Neural crest cell (in vitro differentiated cells): ENCODE results near the gene POMGNT2. TPM values are rescaled to one million over a fixed set of nuclear protein-coding genes. Genes with fewer than 3 reads are reported as not detected.

ENCODE experiments used
- DNase-seq: peaks from one replicate; pipeline ENCODE4 v3.0.0; 2021; ENCODE audit warnings: low read depth, mixed read lengths, low spot score
- H3K27ac Mint-ChIP-seq: one replicate; pipeline ENCODE4 v1.8.0; 2021; ENCODE audit warnings: mild to moderate bottlenecking, mixed read lengths; ENCODE audit not compliant: unreplicated experiment
- H3K27me3 Mint-ChIP-seq: 2 replicates; pipeline ENCODE4 v1.8.0; 2021; ENCODE audit warnings: low read depth, mild to moderate bottlenecking, mixed read lengths
- H3K36me3 Mint-ChIP-seq: 2 replicates; pipeline ENCODE4 v1.8.0; 2021; ENCODE audit warnings: low read depth, mild to moderate bottlenecking, mixed read lengths
- H3K4me1 Mint-ChIP-seq: 2 replicates; pipeline ENCODE4 v1.8.0; 2021; ENCODE audit warnings: mixed read lengths
- H3K4me3 Mint-ChIP-seq: one replicate; pipeline ENCODE4 v1.8.0; 2021; ENCODE audit warnings: mild to moderate bottlenecking, mixed read lengths
- H3K9me3 Mint-ChIP-seq: 2 replicates; pipeline ENCODE4 v1.8.0; 2021; ENCODE audit warnings: mixed read lengths
- total RNA-seq: library from RNA; stranded (reverse); gene quantifications from 2 replicates; pipeline ENCODE4 v1.2.1, GENCODE V29; 2021
- TF ChIP-seq, protein P1 (sequence below): fragments of 200-600 bp; sonication (generic); conservative IDR thresholded peaks from 2 replicates; pipeline ENCODE4 v1.5.0; 2021; ENCODE audit warnings: antibody characterized with exemption, mild to moderate bottlenecking

The POMGNT2 gene
- total RNA-seq, 1 donor from 2014 or later, result 20.4 TPM

DNA sequence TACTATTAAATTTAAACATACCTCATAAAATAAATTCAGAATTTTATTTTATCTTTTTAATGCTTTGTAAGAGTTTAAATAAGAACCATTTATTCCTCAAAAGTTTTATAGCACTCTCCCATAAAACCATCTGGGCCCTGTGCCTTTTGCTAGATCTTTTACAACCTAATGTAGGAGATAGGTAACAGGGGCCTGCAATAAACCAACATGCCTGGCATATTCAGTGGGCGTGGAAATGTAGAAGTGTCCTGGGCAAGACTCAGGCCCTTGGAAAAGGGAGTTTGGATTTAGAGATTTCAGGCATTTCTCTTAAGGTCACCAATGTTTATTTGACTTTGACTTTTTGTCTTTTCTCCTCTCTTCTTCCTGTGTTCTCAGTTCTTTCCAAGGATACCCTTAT is 46.4 kb downstream of the POMGNT2 start:
- no peaks in the 10 kb centered on the region for H3K9me3 Mint-ChIP-seq
- peaks cover 5% of the 10 kb centered on the region for H3K4me1 Mint-ChIP-seq

DNA sequence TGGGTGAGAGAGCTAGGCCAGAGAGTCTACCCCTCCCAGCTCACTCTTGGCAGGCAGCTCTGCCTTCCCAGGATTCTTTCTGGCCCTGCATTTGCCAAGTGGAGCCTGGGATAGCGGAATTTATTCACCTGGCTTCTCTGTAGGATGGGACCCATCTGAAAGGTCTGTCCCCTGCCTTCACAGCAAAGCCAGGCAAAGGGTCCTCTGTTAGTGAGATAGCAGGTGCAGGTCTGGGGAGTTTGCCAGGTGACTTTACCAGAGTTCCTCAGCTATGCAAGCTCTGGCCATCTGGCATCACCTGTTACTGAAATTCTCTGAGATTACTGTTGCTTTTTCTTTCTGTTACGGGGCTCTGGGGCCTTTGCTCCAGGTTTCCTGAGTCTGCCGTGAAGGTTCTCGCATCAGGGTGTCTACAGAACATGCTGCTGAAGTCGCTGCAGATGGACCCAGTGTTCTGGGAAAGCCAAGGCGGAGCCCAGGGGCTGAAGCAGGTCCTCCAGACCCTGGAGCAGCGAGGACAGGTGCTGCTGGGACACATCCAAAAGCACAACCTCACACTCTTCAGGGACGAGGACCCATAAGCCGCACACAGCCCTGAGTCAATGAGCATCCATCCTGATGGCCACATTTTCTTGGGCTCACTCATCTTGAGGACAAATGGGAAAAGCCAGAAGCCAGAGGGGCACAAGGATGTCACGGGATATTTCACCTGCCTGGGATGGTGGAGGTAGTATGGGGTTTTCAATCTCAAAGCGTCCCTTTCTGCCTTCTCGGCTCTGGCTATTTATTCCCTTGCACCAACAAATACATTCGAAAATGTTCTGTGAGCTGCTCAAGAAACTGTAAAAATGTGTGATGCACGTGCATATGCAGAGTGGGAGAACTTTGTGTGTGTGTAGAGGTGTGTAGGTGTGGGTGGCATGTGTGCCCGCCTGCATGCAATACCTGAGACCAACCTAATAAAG is 49.8 kb downstream of the POMGNT2 start:
- no peak for DNase-seq
- no peak overlapping the region for H3K27ac Mint-ChIP-seq
- H3K36me3 Mint-ChIP-seq, result peaks cover 5% of the 10 kb centered on the region
- peaks cover 3% of the 10 kb centered on the region for H3K27me3 Mint-ChIP-seq
- H3K4me3 Mint-ChIP-seq, result no peak overlapping the region
- TF ChIP-seq, protein P1, sequence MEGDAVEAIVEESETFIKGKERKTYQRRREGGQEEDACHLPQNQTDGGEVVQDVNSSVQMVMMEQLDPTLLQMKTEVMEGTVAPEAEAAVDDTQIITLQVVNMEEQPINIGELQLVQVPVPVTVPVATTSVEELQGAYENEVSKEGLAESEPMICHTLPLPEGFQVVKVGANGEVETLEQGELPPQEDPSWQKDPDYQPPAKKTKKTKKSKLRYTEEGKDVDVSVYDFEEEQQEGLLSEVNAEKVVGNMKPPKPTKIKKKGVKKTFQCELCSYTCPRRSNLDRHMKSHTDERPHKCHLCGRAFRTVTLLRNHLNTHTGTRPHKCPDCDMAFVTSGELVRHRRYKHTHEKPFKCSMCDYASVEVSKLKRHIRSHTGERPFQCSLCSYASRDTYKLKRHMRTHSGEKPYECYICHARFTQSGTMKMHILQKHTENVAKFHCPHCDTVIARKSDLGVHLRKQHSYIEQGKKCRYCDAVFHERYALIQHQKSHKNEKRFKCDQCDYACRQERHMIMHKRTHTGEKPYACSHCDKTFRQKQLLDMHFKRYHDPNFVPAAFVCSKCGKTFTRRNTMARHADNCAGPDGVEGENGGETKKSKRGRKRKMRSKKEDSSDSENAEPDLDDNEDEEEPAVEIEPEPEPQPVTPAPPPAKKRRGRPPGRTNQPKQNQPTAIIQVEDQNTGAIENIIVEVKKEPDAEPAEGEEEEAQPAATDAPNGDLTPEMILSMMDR, result no peak
- no peaks in the 10 kb centered on the region for H3K4me1 Mint-ChIP-seq
- H3K9me3 Mint-ChIP-seq, result peaks cover 4% of the 10 kb centered on the region

More for the DNA sequence above, 46.4 kb downstream of the POMGNT2 start:
- Mint-ChIP-seq H3K36me3 (no peaks in the 10 kb centered on the region), H3K4me3 (no peak overlapping the region), H3K27me3 (no peaks in the 10 kb centered on the region), H3K27ac (no peak overlapping the region)
- DNase-seq, result no peak
- TF ChIP-seq, protein P1, result no peak

DNA sequence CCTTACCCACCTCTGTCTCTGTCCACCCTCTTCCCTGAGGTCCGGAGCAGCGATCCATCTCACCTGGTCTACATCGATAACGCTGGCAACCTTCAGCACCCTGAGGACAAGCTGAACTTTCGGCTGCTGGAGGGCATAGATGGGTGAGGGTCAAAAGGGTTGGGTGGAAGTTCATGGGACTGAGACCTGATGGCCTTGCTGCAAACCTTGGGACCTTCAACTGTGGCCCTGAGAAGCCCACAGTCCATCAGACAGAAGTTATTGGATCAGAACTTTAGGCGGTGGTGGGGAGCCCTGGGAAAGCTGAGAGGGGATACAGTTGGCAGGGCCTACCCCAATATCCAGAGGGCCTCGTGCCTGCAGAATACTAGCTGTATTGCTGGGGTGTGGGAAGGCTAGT is 50.5 kb downstream of the POMGNT2 start:
- no peak for DNase-seq

DNA sequence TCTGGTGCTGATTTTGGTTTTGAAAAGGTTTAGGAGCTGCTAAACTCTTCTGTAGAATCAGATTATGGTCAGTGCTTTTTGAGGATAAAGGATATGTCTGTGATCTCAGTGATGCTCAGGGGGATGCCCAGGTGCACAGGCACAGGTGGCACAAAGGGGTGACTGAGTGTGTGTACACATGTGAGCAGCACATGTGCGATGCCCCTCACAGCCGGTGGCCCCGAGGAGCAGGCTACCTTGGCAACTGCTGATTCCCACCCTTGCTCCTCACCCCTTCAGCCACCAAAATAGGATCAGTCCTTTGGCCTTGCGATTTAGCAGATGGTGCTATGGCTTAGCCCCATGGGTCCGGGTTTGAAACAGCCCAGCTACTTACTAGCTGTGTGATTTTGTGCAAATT is 51.1 kb downstream of the POMGNT2 start:
- Mint-ChIP-seq H3K9me3 (peaks cover 9% of the 10 kb centered on the region), H3K4me1 (no peaks in the 10 kb centered on the region), H3K27ac (no peak overlapping the region), H3K4me3 (no peak overlapping the region), H3K27me3 (peaks cover 3% of the 10 kb centered on the region), H3K36me3 (peaks cover 5% of the 10 kb centered on the region)
- TF ChIP-seq, protein P1, result no peak
- DNase-seq, result no peak

More for the DNA sequence above, 50.5 kb downstream of the POMGNT2 start:
- H3K4me3 Mint-ChIP-seq, result no peak overlapping the region
- peaks cover 3% of the 10 kb centered on the region for H3K27me3 Mint-ChIP-seq
- no peak overlapping the region for H3K27ac Mint-ChIP-seq
- no peaks in the 10 kb centered on the region for H3K4me1 Mint-ChIP-seq
- TF ChIP-seq, protein P1, result no peak
- H3K9me3 Mint-ChIP-seq, result peaks cover 6% of the 10 kb centered on the region
- H3K36me3 Mint-ChIP-seq, result peaks cover 5% of the 10 kb centered on the region

DNA sequence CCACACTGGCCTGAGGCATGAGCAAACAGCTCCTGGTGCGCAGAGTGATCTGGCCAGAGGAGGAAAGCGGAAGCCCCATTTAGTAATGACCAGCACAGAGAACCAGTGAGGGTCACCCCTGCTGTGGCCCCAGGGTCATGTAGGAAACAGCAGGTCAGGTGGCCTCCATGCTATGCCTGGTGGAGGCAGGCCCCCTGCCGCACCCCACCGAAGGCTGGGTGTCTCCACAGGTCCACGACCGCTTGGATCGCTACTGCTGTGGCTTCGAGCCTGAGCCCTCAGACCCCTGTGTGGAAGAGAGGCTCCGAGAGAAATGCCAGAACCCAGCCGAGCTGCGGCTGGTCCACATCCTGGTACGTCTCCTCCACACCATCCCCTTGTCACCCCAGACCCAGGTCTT is 52.6 kb downstream of the POMGNT2 start:
- Mint-ChIP-seq H3K27ac (no peak overlapping the region), H3K4me1 (no peaks in the 10 kb centered on the region), H3K36me3 (peaks cover 8% of the 10 kb centered on the region), H3K27me3 (peaks cover 3% of the 10 kb centered on the region), H3K9me3 (peaks cover 9% of the 10 kb centered on the region), H3K4me3 (no peak overlapping the region)
- no peak for DNase-seq
- TF ChIP-seq, protein P1, result no peak
